Right lobe of liver (tissue), 4 donors: ENCODE results near the gene VDAC1.

Experiments
- CTCF ChIP-seq, 4 donors: fragments of 200-600 bp in 3 of 4; fragments of 450-650 bp in 1 of 4; IDR thresholded peaks; one replicate each; pipeline versions ENCODE4 v1.5.1 to v1.8.0; 2016 to 2022; ENCODE audit warnings: antibody characterized with exemption in 4 of 4, mild to moderate bottlenecking in 2 of 4
- POLR2A ChIP-seq: fragments of 450-650 bp; IDR thresholded peaks from one replicate; pipeline ENCODE4 v1.6.1; 2017; ENCODE audit warnings: antibody characterized with exemption, mild to moderate bottlenecking
- donor health status: DM: no; HTN: no; CAD: no.
- donor health status: DM: no; HTN: no; CAD: no.
- donor health status: DM: no; HTN: yes; CAD: no.

GRCh38 chr5:133957591-133957990 lies 47.2 kb downstream of the VDAC1 start:
- no peak for TF ChIP-seq CTCF (IDR thresholded peaks at IDR 0.05)
- no peak for TF ChIP-seq POLR2A
